T-helper 9 cell (primary cell): ENCODE data around the gene SLC6A11.

Source experiments
- DNase-seq: peaks from one replicate; pipeline ENCODE4 v3.0.0-alpha.2; 2020
- total RNA-seq, 2 donors: gene quantifications; one replicate each; lab custom pipeline; 2026; lab: John Stamatoyannopoulos, UW

The SLC6A11 gene
- 0 reads per million in 2 donors for total RNA-seq

DNA sequence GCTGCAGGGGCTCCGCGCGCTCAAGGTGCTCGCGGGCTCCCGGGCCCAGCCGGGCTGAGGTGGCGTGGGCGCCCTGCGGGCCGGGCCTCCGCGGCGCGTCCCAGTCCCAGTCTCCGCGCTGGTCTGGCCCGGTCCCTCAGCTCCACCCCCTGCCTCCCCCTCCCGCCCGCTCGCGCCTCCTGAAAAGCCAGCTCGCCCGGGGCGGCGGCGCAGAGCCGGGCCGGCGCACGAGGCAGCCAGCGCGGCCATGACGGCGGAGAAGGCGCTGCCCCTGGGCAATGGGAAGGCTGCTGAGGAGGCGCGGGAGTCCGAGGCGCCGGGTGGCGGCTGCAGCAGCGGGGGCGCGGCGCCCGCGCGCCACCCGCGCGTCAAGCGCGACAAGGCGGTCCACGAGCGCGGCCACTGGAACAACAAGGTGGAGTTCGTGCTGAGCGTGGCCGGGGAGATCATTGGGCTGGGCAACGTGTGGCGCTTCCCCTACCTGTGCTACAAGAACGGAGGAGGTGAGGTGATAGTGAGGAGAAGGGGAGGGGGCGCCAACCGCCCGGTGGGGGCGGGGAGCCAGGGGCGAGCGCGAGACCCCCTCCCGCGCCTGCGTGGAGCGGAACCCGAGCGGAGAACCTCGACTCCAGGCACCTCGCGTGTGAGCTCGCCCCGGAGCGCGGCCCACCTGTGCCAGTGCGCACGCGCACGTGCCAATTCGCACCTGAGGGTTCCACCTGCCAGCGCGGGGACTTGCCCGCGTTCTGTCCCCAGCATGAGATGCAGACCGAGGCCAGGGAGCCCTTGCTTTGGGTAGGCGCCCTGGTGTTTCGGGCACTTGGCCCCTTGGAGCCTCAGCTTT, at the start of gene SLC6A11:
Gene SLC6A11 (plus strand): TSS at position 210 of the 844 bp plus-strand sequence. CDS start 38 bp downstream, at position 248.
- no peak for DNase-seq

DNA sequence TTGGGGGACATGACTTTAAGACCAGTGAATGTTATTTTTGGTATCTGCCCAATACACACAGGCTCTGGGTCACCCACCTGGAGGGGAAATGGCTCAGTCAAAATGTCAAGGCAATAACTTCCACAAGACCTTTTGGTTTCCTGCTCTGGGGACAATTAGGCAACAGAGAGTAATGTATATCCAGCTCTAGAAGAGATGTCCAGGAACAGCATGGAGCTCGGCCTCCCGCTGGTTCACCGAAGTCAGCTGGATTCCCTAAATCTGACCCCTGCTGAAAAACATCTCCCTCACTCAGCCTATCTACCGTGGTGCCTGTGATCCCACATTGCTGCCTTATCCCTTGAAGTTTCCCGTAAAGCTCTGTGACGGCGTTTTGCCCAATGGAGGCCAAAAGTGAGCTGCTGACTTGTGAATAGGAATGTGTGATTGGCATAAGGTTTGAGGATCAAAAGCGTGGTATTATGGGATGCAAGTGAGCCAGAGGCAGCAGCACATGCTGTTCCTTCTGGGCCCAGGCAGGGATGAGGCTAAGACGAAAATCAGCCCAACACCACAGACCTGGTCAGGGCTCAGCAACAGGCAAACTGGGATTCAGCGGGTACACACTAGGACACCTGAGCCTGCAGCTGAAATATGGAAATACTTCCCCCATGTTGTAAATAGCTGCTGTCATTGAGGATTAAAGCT, 47.2 kb upstream of the SLC6A11 start:
- no peak for DNase-seq

DNA sequence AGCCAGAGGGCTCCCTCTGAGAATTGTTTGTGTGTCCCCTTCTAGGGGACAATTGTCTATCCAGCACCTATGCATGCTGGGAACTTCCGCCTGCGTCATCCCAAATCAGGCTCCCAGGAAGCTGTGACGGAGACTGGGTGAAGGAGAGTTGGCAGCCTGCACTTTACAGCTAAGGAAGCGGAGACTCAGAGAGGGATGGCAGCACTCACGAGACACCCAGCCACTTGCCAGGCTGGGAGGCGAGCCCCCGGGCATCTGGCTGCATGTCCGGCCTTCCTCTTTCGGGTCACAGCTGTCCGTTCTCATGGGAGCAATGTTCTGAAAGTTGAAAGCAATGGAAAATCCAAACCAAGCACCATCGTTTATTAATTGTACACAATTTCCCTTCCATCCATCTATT, 45.5 kb upstream of the SLC6A11 start:
- no peak for DNase-seq

DNA sequence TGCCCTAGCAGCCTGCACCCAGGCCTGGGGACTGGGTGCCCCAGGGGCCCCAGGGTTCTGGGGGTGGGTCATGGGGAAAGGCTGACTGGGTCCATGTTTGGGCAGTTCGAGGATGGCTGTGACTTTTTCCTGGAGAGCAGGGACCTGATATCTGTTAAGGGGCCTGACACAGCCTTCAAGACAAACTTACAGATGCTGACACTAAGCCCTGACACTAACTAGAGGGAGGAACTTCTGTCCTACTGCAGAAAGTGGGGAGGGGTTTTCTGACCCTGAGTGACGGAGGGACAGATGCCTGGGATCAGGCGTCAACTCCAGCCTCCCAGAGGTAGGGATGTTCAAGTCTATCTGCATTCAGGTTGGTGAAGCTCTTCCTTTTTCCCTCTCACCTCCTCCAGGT, 45.0 kb upstream of the SLC6A11 start:
- DNase-seq: no peak

DNA sequence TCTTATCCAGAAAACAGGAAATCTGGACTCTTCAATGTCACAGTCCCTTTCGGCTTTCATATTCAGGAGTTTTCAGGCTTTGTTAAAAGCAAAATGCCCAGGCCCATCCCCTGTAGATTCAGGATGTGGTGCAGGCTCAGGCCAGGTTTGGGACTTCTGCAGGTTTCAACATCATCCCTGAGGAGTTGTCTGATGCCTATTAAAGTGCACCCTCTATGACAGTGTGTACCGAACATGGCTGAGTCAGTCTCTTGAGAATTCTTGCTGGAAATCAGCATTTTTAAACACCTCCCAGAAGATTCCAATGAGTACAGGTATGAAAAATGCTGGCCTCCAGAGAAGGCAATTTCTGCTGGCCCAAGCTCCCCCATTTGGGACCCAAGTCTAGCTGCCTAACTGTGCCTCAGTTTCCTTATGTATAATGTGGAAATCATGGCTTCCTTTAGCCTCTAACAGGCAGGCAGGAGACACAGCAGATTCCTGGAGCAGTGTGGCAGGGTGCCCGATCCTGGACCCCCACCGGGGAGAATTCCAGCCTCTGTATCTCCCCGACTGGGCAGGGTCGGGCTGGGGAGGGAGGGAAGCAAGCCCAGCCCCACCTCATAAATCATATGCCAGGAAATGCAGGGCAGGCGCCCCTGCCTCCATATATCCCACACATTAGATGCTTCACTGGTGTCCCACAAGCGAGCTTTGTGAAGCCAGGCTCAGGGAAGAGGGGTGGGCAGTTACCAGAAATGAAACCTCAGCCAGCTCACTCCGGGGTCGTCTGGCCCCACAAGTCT, 44.4 kb upstream of the SLC6A11 start:
- DNase-seq: no peak

DNA sequence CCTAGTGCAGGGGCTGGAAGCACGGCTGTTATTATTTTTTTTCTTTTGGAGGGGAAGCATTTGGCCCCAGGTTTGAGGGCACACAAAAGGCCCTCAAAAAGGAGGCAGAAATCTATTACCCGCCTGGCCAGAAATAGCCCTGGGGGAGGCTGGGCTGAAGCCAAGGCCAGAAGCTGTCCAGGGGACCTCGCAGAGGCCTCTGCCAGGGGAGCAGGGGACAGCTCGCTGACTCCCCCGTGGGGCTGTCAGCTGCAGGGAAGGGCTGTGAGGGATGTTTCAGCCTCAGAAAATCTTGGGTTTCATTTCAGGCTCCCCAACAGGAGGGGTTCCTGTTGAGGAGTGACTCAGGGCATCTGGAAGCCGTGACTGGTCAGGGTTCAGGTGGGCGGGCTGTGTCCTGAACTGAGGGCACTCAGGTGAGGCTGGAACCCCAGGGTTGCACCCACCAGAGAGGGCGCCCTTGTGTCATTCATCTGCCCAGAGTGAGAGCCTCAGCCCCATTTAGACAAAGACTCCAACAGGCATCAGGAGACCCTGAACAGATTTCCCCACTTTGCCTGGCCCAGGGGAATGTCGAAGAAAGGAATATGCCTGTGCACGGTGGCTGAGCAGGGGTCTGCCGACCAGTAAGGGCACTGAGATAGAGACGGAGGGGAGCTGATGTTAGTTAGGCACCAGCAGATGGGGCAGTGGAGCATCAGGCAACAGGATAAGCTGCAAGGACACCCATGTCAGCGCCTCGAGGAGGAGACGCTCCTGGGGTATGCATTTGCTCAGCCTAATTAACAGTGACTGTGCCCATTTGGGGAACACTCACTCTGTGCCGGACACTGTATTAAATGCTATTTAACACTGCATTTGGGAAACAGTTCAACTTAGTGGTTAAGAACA, 43.5 kb upstream of the SLC6A11 start:
- DNase-seq: no peak

DNA sequence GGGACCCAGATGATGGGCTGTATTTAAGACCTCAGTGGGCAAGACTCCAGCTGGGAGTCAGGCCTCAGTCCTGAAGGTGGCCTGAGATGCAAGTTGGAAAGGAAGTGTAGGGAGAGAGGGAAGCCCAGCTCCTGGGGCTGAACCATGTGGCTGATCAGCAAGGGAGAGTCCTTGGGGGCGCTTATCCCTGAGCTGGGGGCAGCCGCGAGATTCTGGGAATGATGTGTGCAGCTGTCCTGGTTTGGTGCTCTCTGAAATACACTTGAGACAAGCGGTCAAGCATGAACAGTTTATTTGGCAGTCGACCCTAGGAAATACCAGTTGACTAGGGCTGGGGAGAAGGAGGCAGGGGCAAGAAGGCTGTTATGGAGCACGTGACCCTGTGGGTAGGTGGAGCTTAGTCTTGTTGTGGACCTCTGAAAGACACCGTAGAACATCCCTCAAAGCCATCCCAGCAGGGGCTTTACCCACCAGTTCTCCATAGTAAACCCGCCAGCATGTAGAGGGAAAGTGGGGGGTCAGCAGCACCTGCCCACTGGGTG, 41.8 kb upstream of the SLC6A11 start:
- DNase-seq: no peak

DNA sequence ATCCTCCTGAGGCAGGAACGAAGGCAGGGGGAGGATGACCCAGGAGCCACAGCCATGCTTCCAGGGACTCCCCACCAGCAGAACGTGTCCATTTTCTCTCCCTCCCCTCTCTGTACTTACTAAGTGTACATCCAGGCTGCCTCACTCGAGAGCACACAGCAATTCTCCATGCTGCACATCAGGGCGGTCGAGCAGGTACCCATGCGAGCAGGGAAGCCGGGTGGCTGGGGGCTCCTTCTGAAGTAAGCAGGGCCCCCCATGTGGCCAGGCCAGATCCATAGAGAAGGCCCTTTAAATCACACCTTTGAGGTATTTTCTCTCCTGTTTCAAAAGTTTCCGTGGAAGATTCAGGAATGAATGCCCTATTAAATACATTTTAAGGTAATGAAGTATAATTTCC, 41.2 kb upstream of the SLC6A11 start:
- no peak for DNase-seq

DNA sequence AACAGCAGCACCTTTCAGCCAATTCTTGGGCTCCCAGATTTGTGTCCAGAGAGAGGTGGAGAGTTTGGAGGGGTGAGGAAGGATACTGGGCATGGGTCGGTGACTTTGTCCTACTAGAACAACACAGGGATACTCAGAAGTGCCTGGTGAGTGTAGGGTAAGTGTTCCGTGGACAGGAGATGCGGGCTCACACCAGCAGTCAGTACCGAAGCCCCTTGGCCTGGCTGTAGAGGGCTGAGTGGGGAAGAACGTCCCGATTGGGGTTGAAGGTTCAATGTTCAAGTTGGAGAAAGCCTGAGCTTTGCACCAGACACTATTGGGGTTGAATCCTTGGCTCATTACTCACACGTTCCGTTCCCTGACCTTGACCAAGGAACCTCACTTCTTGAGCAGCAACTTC, 40.8 kb upstream of the SLC6A11 start:
- DNase-seq: no peak

DNA sequence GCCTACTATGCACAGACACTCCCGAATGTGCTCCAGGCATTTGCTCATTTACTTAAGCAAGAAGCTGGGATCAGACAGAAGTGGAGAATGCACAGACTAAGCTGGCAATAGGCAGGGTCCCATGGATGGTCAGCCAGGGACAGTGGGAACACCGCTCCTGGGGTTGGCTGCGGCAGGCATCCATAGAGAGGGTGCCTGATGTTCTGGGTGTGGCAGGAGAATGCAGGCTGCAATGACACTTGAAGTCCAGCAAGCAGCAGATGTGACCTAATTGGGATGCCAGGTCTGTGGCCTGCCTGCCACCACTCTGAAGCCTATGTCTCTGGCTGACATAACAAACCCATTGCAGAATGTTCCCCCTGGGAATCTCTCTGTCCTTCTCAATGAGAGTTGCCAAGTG, 40.2 kb upstream of the SLC6A11 start:
- no peak for DNase-seq

DNA sequence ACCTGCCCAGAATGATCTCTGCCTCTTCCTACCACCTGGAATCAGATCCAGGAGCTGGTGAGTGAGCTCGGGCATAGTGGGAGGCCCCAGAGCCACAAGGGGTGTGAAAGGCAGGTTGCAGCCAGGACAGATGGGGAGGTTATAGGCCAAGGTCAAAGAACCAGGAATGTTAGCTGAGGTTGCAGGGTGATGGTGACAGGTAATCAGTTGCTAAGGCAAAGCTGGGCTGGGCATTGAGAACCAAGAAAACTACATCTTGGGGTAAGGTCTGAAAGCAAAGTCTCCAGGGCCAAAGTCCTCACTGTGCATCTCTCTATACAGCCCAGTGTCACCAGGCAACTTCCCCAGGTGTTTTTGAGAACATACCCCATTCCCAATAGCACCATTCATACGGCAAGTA, 38.4 kb upstream of the SLC6A11 start:
- DNase-seq: no peak

DNA sequence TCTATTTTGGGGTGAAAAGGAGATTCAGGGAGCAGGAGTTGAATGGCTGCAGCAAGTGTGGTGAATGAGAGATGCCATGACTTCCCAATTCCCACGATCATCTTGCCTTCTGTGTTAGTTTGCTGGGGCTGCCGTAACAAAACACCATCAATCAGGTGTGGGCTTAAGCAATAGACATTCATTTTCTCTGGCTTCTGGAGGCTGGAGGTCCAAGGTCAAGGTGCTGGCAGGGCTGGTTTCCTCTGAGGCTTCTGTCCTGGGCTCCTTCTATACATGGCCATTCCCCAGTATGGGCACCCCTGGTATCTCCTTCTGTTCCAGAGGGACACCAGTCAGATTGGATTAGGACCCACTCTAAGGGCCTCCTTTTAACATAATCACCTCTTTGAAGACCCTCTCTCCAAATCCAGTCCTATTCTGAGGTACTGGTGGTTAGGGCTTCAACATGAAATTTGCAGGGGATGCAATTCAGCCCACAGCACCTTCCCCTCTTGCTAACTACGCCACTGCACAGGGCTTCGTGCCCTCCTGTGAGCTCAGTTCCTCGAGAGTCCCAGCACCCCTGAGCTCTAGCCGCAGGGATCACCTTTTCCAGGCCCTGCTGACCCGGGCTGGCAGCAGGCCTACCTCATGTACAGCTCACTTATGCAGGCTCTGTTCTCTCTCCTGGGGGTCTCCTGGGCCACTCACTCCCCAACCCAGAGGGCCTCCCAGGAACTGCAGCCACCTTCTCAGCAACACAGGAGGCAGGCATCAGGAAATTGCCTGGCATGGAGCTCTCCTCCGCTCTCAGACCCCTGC, 37.3 kb upstream of the SLC6A11 start:
- no peak for DNase-seq

DNA sequence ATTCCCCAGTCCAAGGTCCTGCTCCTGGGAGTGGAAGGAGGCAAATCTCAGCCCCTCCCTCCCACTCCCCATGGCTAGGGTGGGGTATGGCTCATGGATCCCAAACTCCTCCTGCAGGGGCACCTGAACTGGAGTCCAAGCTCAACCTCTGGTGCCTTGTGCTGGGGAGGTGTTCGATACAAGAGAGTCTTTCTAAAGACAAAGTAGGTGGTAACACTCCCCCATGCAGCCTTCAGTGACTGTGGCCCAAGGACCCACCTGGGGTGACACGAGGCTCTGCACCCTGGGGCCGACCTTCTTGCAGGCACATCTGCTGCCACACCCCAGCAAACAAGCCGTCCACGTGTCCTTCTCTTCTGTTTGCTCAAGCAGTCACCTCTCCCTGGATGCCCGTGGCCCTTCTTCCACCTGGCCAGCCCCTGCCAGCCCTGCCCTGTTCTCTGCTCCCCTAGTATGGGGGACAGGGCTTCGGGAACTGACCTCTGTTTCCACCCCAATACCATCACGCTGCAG, 36.7 kb upstream of the SLC6A11 start:
- no peak for DNase-seq

DNA sequence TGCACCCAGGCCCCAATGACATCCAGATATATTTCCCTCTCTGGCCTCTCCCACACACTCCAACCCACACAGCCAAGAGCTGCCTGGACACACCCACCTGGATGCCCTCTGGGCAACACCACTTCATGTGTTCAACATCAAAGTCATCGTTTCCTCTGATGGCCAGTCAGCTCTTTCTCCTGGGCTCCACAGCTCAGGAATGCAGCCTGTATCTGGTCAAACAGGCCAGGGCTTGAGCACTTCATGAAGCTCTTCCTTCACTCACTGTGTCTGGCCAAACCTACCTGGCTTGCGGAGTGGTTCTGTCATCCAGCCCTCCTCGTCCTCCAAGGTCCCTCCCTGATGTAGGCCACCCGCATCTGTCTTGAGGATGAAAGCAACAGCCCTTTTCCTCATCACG, 35.8 kb upstream of the SLC6A11 start:
- no peak for DNase-seq

DNA sequence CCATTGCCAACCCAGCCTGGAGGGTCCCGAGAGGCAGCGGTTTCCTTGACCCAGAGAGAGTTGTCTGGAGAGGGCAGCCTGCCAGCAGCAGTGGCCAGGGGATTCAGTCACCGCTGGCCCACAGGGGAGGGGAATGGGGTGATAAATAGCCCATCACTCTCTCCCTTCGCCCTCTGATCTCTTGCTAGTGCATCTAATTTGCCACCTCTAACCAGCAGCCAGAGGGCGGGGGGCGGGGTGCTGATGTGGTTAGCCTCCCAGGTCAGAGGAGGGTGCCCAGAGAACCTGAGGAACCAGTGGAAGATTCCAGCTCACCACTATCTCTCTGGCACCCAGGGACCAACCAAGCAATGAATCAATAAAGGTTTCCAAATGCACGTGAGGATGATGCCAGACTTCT, 35.1 kb upstream of the SLC6A11 start:
- DNase-seq: no peak

DNA sequence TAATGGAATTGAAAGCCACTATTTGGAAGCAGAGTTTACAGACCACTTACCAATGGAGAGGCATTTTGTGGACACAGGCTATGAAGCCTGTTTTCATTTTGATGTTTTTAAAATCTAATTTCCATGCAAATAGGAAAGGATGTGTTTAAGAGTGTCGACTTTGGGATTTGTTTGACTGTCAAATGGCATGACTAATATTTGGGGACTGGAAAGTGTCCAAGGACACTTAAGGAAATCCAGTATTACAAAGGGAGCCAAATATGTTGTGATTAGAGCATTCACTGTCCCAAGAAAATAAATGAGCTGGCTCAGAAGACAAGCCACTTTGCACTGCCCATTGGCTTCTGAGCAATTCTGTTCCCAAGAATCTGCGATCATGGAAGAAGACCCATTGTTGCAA, 34.0 kb upstream of the SLC6A11 start:
- DNase-seq: no peak

DNA sequence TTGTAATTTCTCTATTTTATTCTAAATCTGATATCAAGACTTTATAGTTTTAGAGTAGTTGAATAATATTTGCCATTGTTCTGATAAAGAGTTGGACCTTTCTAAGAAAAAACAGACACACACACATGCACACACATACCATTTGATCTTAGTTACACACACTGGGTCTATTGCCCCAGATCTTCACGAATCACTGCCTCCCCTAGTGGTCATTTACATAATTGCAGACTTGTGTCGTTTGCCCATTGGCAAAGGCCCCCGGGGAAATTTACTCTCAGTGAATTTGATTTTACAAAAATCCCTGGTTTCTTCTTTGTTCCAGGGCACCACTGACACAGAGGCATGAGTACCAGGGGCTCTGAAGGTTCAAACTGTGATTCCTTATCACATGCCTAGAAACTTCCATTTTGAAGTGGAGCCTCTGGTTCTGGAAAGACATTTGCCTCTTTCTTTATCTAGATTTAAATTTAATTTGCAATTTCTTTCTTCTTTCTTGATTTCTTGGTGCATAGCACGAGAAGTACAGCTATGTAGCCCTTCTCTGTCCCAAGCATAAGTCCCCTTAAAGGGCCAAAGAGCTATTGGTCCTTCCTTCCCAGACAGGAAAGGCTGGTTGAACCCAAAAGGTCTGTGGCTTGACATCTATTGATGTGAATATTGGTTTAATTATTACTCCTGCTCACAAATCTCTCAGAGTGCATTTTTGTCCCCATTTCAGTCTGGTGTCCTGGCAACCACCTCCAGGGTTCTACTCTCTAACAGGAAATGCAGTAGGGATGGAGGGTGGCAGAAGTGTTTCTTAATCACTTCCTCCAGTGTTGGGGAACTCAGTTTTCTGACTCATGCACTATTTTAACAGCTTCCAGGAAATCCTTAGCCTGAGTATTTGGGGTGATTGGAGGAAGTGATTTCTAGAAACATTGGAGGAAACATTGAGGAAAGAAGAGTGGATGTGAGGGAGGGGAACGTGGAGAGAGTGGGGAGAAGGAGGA, 32.4 kb upstream of the SLC6A11 start:
- DNase-seq: no peak

DNA sequence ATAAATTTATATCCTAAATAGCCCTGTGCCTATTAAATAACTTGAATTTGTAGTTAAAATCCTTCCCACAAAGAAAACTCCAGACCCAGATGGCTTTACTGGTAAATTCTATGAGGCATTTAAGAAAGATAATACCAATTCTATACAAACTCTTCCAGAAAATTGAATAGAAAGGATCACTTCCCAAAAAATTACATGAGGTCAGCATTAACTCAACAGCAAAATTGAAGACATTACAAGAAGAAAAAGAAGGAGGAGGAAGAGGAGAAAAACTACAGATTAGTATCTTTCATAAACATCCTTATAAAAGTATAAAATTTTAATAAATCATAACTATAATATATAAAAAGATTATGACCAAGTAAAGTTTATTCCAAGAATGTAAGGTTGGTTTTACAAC, 29.4 kb upstream of the SLC6A11 start:
- no peak for DNase-seq

DNA sequence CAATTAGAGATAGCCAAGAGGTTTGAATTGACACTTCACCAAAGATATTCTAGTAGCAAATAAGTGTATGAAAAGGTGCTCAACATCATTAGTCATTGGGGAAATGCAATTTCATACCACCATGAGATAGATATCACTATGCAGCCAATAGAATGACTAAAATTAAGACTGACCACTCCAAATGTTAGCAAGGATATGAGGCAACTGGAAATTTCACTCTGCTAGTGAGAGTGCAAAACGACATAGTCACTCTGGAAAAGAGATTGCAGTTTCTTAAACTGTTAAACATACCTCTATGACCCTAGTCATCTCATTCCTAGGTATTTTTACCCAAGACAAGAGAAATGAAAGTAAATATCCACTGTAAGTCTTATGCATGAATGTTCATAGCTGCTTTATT, 27.6 kb upstream of the SLC6A11 start:
- DNase-seq: no peak

DNA sequence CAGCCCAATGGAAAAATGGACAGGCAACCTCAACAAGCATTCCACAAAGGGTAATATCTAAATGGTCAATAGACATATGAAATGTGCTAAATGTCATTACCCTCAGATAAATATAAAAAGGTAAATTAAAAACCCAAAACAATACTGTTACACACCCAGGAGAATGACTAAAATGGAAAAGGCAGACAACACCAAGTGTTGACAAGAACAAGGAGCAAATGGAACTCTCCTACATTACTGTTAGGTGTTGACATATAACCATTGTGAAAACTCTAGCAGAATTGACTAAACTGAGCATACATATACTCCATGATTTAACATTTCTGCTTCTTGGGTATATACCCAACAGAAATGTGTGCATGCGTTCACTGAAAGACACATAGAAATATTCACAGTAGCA, 25.3 kb upstream of the SLC6A11 start:
- DNase-seq: no peak
